ENCODE measurements around the gene ANO7. TPM values are rescaled to one million over a fixed set of nuclear protein-coding genes. Genes with fewer than 3 reads are reported as not detected.

Gene ANO7
- total RNA-seq, 1 experiment from 2014 or later: 5.2 TPM

- H4K8ac ChIP-seq (replicated peaks; ENCODE audit: insufficient read length, low read depth, low read length): no peak overlapping the region
- H3K4me1 ChIP-seq (ENCODE audit: insufficient read depth, low read length): no peaks in the 10 kb centered on the region
- Mint-ChIP-seq H3K4me3 (no peak overlapping the region), H3K27ac (no peak overlapping the region; a peak in 1 of 7 replicates), H3K27me3 (ENCODE audit: low read depth) (no peaks in the 10 kb centered on the region), H3K9me3 (no peaks in the 10 kb centered on the region), H3K36me3 (ENCODE audit: insufficient read depth in 1 of 3, low read depth in 3 of 3) (peaks cover 43 to 77% (median 63%) of the 10 kb centered on the region in 3 experiments; a peak in 6 of 7 replicates), H3K4me1 (peaks cover 14 to 21% of the 10 kb centered on the region in 2 experiments)
- no peak overlapping the region for H2BK120ac ChIP-seq (ENCODE audit: low read depth, low read length, poor library complexity, severe bottlenecking)
- H3K9ac ChIP-seq (ENCODE audit: extremely low read depth, insufficient read length, low read length): no peak overlapping the region
- no peak overlapping the region for H3K14ac ChIP-seq (ENCODE audit: insufficient read depth, low read length)
- H3K23me2 ChIP-seq (ENCODE audit: insufficient read length, low read depth, low read length, poor library complexity, severe bottlenecking): no peaks in the 10 kb centered on the region
- TF ChIP-seq CTCF (conservative IDR thresholded peaks at IDR 0.05): no peak
- no peak overlapping the region for H4K5ac ChIP-seq (ENCODE audit: insufficient read length, low read depth, low read length)
- H3K4ac ChIP-seq (ENCODE audit: low read depth, low read length): no peak overlapping the region
- peaks cover 7% of the 10 kb centered on the region; the same call in 1 of the 2 replicates for H3K79me2 ChIP-seq (ENCODE audit: insufficient read depth, low read length)
- H2BK20ac ChIP-seq (ENCODE audit: low read depth, low read length, poor library complexity, severe bottlenecking): no peak overlapping the region
- no peak overlapping the region for H3K23ac ChIP-seq (ENCODE audit: insufficient read length, low read depth, low read length)
- WGBS (ENCODE audit: extremely low coverage, insufficient read length, low lambda C conversion rate): no CpG with 5 or more reads among the region's 5 CpGs
- H3K4me2 ChIP-seq (ENCODE audit: insufficient read depth, insufficient read length, low read length): no peak overlapping the region
- H2AK5ac ChIP-seq (ENCODE audit: insufficient read length, low read length): no peak overlapping the region
- no peaks in the 10 kb centered on the region for H3K27me3 ChIP-seq (ENCODE audit: insufficient read depth, low read length)
- H3K18ac ChIP-seq (ENCODE audit: insufficient read length, low read depth, low read length): no peak overlapping the region
- no peak overlapping the region for H2BK12ac ChIP-seq (ENCODE audit: insufficient read length, low read depth, low read length)
- no peak overlapping the region for H2AFZ ChIP-seq (ENCODE audit: low read length)
- no peak overlapping the region for H2BK15ac ChIP-seq (ENCODE audit: low read depth, low read length)
- H2BK5ac ChIP-seq (ENCODE audit: insufficient read length, low read length): no peak overlapping the region
- peak; percentile 18 for DNase-seq
- no peak overlapping the region for H4K91ac ChIP-seq (ENCODE audit: insufficient read length, low read depth, low read length)
- H4K20me1 ChIP-seq (ENCODE audit: control insufficient read depth, insufficient read depth, insufficient read length): no peaks in the 10 kb centered on the region
- no peaks in the 10 kb centered on the region for H3K9me3 ChIP-seq (ENCODE audit: control insufficient read depth, low read depth, low read length)
- no peak overlapping the region for H3K56ac ChIP-seq (ENCODE audit: insufficient read length, low read depth, low read length)
- peaks cover 4% of the 10 kb centered on the region for H3K79me1 ChIP-seq (ENCODE audit: insufficient read depth, low read depth, low read length, poor library complexity, severe bottlenecking)
- no peak overlapping the region for H3T11ph ChIP-seq (ENCODE audit: low read length)
- H3K27ac ChIP-seq (ENCODE audit: insufficient read length, low read depth, low read length): no peak overlapping the region
Observed at GRCh38 chr2:241265506-241265905, 77.0 kb downstream of the ANO7 start.
